IPS-NIHi7 (cell line): Measurements from ENCODE around the gene SORCS2.
A peak's percentile ranks its signal among the peaks of the same experiment; 100 is the strongest.

Source experiments
- DNase-seq: peaks from one replicate; pipeline ENCODE4 v3.0.0; 2012; ENCODE audit warnings: mixed read lengths; ENCODE audit errors: extremely low spot score

SORCS2 gene

GRCh38 chr4:7192252-7193029, at the start of gene SORCS2:
TSS of gene SORCS2 (plus strand) at chr4:7192538.
- DNase-seq: peak; percentile 84

GRCh38 chr4:7144374-7145290, 47.7 kb upstream of the SORCS2 start:
- DNase-seq: no peak

GRCh38 chr4:7145291-7145934, 46.9 kb upstream of the SORCS2 start:
- DNase-seq: no peak

- DNase-seq: no peak
These were observed 46.1 kb upstream of the SORCS2 start for GRCh38 chr4:7146059-7146785.

- no peak for DNase-seq
These were observed 45.6 kb upstream of the SORCS2 start for GRCh38 chr4:7146786-7147115.

GRCh38 chr4:7147261-7147660, 45.1 kb upstream of the SORCS2 start:
- DNase-seq: no peak

- DNase-seq: no peak
These were observed 44.6 kb upstream of the SORCS2 start for GRCh38 chr4:7147661-7148310.

- no peak for DNase-seq
These were observed 44.0 kb upstream of the SORCS2 start for GRCh38 chr4:7148337-7148736.

GRCh38 chr4:7150036-7150635, 42.2 kb upstream of the SORCS2 start:
- no peak for DNase-seq

GRCh38 chr4:7151668-7152227, 40.6 kb upstream of the SORCS2 start:
- DNase-seq: no peak

GRCh38 chr4:7153711-7154110, 38.6 kb upstream of the SORCS2 start:
- no peak for DNase-seq

- DNase-seq: no peak
These were observed 37.9 kb upstream of the SORCS2 start for GRCh38 chr4:7154351-7154981.

GRCh38 chr4:7155590-7156071, 36.7 kb upstream of the SORCS2 start:
- DNase-seq: no peak

GRCh38 chr4:7156328-7156727, 36.0 kb upstream of the SORCS2 start:
- DNase-seq: no peak

GRCh38 chr4:7156761-7157488, 35.4 kb upstream of the SORCS2 start:
- peak; percentile 72 for DNase-seq

- DNase-seq: no peak
These were observed 34.7 kb upstream of the SORCS2 start for GRCh38 chr4:7157666-7158065.

- DNase-seq: no peak
These were observed 34.1 kb upstream of the SORCS2 start for GRCh38 chr4:7158081-7158750.

- DNase-seq: no peak
These were observed 33.3 kb upstream of the SORCS2 start for GRCh38 chr4:7158991-7159390.

GRCh38 chr4:7159923-7160322, 32.4 kb upstream of the SORCS2 start:
- no peak for DNase-seq
